Inflammatory macrophage treated with lipopolysaccharide for 1 hour (primary cell): ENCODE results near the gene APLP2.
"Not testable (repeated sequence)": the region's sequence is repeated elsewhere in the genome, so short reads cannot be mapped to it uniquely, and the experiment has no call there.

ENCODE experiments used
- DNase-seq, 2 donors: peaks; one replicate each; pipeline ENCODE4 v3.0.0-alpha.2; 2020 to 2022

Gene APLP2

GRCh38 chr11:130092661-130093060 is 23.0 kb downstream of the APLP2 start:
- no peak for DNase-seq

GRCh38 chr11:130094614-130095013 is 24.9 kb downstream of the APLP2 start:
- peak; percentile 81 to 82 for DNase-seq

GRCh38 chr11:130095326-130095725 is 25.6 kb downstream of the APLP2 start:
- DNase-seq = no peak

GRCh38 chr11:130096042-130096441 is 26.3 kb downstream of the APLP2 start:
- no peak for DNase-seq

GRCh38 chr11:130096823-130097222 is 27.1 kb downstream of the APLP2 start:
- no peak for DNase-seq

DNA sequence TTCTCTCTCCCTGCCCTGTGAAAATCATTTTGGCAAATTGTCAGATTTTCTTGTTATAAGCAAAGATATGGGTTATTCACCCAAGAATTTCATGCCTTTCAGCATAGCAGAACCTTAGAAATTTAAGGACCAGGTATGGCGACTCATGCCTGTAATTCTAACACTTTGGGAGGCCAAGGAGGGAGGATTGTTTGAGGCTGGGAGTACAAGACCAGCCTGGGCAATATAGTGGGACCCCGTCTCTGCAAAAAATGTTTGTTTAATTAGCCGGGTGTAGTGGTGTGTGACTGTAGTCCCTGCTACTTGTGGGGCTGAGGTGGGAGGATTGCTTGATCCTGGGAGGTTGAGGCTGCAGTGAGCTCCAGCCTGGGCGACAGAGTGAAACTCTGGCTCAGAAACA is 27.6 kb downstream of the APLP2 start:
- DNase-seq = no peak

DNA sequence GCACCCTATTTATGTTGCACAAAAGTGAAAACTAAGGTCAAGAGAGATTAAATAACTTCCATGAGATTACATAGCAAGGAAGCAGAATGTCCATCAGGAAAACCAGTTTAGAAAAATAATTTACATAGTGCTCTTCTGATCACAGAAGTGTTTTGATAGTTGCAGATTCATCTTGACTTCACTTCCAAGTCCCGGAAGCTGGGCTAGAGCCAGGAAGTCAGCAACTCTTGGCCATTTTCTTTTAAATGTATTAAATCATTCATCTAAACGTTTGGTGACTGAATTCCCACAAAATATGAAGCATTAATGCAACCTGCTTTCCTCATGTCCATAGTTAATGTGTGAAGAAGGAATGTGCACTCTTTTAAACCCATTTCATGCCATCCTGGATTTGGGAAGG is 29.7 kb downstream of the APLP2 start:
- no peak for DNase-seq

DNA sequence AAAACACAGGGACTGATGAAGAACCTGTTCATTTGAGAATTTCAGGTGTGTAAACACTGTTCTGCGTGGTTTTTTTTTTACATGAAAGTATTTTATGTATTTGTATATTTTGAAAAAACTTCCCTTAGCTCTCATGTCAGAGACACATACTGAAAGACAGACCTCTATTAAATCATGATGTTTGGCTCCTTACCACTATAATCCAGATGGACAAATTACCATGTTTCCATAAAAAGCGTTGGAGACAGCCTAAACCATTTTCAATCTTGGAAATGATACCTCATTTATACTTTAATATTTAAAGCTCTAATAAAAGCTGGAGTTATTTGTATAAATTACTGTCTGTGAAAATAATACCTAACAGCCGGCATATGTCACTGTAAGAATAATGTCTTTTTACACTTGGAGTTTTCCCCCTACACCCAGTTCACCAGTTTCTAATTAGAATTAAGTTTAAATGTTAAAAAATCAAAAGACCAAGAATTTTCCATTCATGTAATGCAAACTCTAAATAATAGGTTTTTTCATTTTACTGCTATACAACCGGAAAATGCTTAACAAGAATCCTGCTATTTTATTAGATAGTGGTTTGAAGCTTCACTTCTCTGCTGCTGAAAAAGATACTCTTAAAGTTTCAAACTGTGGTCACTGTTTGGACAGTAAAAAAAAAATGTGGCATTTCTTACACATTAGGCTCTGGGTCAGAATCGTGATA is 30.8 kb downstream of the APLP2 start:
- DNase-seq = no peak

GRCh38 chr11:130101661-130102060 is 32.0 kb downstream of the APLP2 start:
- DNase-seq = peak in 1 of 2 donors; percentile 30

- DNase-seq = no peak
Measured at GRCh38 chr11:130102301-130103249, 32.9 kb downstream of the APLP2 start.

GRCh38 chr11:130103296-130103814 is 33.7 kb downstream of the APLP2 start:
- no peak for DNase-seq

DNA sequence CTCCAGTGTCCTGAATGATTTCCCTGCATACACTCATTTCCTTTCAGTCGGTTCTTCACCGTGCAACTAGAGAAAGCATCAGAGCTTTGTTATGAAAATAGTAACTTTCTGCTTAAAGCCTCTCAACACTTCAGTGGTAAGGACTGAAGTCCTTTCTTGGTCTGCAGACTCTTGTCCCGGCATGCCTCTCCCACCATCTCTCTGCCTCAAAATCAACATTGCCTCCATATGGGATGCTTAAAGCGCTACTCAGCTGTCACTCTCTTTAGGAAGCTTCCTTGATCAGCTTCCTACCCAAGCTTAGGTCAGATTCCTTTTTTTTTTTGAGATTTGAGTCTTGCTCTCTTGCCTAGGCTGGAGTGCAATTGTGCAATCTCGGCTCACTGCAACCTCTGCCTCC is 36.7 kb downstream of the APLP2 start:
- no peak for DNase-seq

GRCh38 chr11:130108671-130109070 is 39.0 kb downstream of the APLP2 start:
- DNase-seq = not testable (repeated sequence)

DNA sequence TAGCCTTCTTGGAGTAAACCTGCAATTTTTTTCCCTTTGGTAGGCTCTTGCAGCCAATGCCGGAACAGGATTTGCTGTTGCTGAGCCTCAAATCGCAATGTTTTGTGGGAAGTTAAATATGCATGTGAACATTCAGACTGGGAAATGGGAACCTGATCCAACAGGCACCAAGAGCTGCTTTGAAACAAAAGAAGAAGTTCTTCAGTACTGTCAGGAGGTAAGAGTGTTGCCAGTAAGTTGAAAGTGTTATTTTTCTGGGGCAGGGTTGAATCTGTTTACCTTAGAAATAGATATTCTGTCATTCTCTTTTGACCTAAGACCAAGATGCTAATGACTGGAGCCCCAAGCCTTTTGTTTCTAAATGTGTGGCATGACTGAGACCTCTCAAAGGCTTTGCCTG is 39.7 kb downstream of the APLP2 start:
- DNase-seq = peak; percentile 39 to 40

GRCh38 chr11:130110339-130111108 is 40.8 kb downstream of the APLP2 start:
- no peak for DNase-seq

- no peak for DNase-seq
Measured at GRCh38 chr11:130112071-130112830, 42.6 kb downstream of the APLP2 start.

GRCh38 chr11:130114281-130114680 is 44.6 kb downstream of the APLP2 start:
- no peak for DNase-seq

DNA sequence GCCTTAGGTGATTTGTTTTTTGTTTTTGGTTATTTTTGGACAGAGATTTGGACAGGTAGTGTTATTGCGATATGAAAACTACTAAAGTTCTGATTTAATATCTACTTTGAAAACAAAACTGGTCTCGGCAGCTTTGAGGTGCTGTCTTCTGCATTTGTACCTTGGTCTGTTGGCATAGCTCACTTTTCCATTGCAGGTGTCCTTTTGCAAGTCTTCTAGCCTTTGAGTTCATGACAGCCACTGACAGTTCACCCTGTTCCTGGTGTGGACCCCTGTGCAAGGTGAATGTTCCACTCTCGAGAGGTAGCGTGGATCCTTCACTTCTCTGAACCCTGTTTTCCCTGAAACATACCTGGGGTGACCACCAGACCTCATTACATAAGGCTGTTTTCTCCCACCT is 45.0 kb downstream of the APLP2 start:
- no peak for DNase-seq

GRCh38 chr11:130115218-130115617 is 45.5 kb downstream of the APLP2 start:
- DNase-seq = no peak

DNA sequence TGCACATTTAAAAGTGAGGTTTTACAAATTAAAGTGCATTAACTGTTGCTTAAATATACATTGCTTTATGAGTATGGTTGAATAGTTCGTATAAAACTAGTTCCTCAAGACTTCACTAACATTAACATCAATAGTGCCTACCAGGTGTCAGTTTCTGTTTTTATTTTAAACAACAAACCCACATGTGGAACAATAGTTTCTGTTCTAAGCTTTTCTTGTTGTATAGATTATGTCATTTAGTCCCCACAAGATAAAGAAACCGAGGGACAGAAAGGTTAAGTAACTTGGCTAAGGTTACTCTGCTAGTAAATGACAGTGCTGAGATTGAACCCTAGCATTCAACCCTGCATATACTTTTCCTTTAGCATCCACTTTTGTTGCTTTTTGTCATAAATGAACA is 48.5 kb downstream of the APLP2 start:
- DNase-seq = no peak

- DNase-seq = no peak
Measured at GRCh38 chr11:130118636-130119387, 49.1 kb downstream of the APLP2 start.
